ENCODE results near the gene MASP2. TPM values are rescaled to one million over a fixed set of nuclear protein-coding genes. Genes with fewer than 3 reads are reported as not detected.

MASP2 gene
- total and polyA plus RNA-seq, 10 of the 15 experiments (the other 5 are each of a cell fraction or from before 2014, with no cell fraction given) = 0.04 to 0.21 (median 0.06) TPM; not detected in 7

DNA sequence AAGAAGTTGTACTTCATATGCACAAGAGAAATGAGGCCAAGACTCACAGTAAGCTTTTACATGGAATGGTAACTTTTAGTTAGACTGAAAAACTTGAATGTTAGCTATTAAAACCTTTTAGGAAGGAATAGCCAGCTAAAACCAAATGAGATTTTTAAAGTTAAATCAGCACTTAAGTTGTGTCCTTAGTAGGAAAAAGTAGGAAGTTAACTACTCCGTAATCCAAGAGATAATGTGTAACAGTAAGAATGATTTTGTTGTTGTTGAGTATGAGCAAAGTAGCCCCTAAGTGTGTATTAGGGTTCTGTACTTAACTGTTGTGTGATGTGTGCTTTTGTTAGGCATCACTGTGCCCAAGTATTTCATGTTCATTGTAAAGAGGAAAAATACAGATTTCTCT lies 21.4 kb downstream of the MASP2 start (continued):
- TF ChIP-seq RELA (IDR thresholded peaks at IDR 0.05; ENCODE audit: borderline replicate concordance, partially characterized antibody) (no peak), POLR2AphosphoS2 (IDR thresholded peaks at IDR 0.05; ENCODE audit: low read depth, low read length) (no peak)

- CTCF ChIA-PET = interaction anchor here (2.3 kb wide), 1 partner anchor 13 kb away, joined by 11 read pairs; no protein-coding TSS in a partner anchor
- no peak overlapping the region for H3K9ac ChIP-seq (ENCODE audit: control insufficient read depth, insufficient read depth, low read length)
- in situ Hi-C loops (cut with MboI) = no loop called here
- H3K36me3 ChIP-seq (ENCODE audit: control insufficient read depth in 2 of 2, insufficient read depth in 2 of 2, low read length in 1 of 2) = peaks cover 8 to 53% of the 10 kb centered on the region in 2 experiments
- H3K79me2 ChIP-seq (ENCODE audit: control insufficient read depth, insufficient read depth, low read length) = no peaks in the 10 kb centered on the region; the same call in 1 of the 2 replicates
- H3K4me2 ChIP-seq (ENCODE audit: control insufficient read depth, insufficient read depth) = no peak overlapping the region
- RAD21 ChIA-PET (ENCODE audit: unreplicated experiment) = no interaction called here
- BruUV-seq (replicated peaks) = no TSS peak
- WGBS (ENCODE audit: insufficient coverage, insufficient replicate concordance, low lambda C conversion rate, missing lambda C conversion rate) = 7% methylated on average over 2 of the region's 2 CpGs
- no peaks in the 10 kb centered on the region for H3K4me1 ChIP-seq (ENCODE audit: control insufficient read depth, insufficient read depth, low read length)
- FAIRE-seq = no peak
- peaks cover 2% of the 10 kb centered on the region; the same call in 1 of the 2 replicates for H4K20me1 ChIP-seq (ENCODE audit: control insufficient read depth, insufficient read depth)
- no peak for DNase-seq (ENCODE audit: low read depth, low spot score)
- TF ChIP-seq ASH2L (IDR thresholded peaks at IDR 0.05; ENCODE audit: borderline replicate concordance, low read depth) = no peak
- TF ChIP-seq ESRRA (IDR thresholded peaks at IDR 0.05; ENCODE audit: low read length) = no peak
- TF ChIP-seq BCL3 (IDR thresholded peaks at IDR 0.05; ENCODE audit: borderline replicate concordance, insufficient read depth, low read depth, low read length, poor library complexity, severe bottlenecking) = no peak
- peak; percentile 17; the same call in 1 of the 2 replicates for TF ChIP-seq POLR2AphosphoS5 (IDR thresholded peaks at IDR 0.05; ENCODE audit: low read length)
- no peaks in the 10 kb centered on the region for H3K9me3 ChIP-seq (replicated peaks; ENCODE audit: control insufficient read depth, insufficient read depth, low read length)
- POLR2A ChIA-PET = no interaction called here
- H3K27ac ChIP-seq (ENCODE audit: control insufficient read depth, insufficient read depth) = no peak overlapping the region
- intact Hi-C loops (cut with micrococcal nuclease; ENCODE audit: unreplicated experiment) = no loop called here
- ATAC-seq = no peak
- no peak overlapping the region for H3K4me3 ChIP-seq
- SMC1A ChIA-PET (ENCODE audit: uncharacterized antibody, unreplicated experiment) = interaction anchor here (1.1 kb wide), 1 partner anchor 13 kb away, joined by 3 read pairs; no protein-coding TSS in a partner anchor
- H2AFZ ChIP-seq (ENCODE audit: control insufficient read depth, low read depth, low read length) = no peak overlapping the region
- no peaks in the 10 kb centered on the region for H3K27me3 ChIP-seq (replicated peaks in 1 of 2; ENCODE audit: control insufficient read depth in 2 of 2, insufficient read depth in 2 of 2, low read length in 1 of 2)
These were observed 22.2 kb downstream of the MASP2 start for GRCh38 chr1:11024874-11025203.

Data from GM12878 (cell line).